ENCODE results near the gene GLB1L3.

GLB1L3 gene

DNA sequence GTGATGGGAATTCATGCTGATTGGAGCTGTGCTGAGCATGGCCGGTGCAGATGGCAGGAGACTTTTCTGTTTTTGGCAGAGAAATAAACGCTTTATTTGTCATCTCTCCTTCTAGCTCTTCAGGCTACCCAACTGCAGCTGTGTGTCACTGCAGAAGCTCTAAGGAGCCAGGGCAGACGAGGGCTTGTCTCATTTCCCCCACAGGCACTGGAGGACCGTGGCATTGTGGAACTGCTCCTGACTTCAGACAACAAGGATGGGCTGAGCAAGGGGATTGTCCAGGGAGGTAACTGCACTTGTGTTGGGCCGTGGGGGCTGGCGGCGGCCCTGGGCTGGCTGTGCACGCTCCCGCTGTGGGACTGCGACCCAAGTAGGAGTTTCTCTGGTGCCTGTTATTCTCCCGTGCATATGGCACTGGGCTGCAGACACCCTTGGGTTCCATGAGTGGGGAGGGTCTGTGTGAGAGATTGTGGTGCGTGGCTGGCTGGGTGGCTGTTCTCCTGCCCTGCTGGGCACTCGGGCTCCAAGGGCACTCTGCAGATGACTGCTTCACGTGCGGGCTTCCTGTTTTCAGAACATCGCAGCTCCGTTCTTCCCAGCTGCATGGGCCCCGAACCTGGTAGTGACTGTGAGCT, 82.8 kb downstream of the GLB1L3 start:
- Histone ChIP-seq H3K36me3 (ENCODE audit: control insufficient read depth, insufficient read depth, low read length) (no peaks in the 10 kb centered on the region), H3K27ac (ENCODE audit: insufficient read depth, low read length, poor library complexity, severe bottlenecking) (no peak overlapping the region), H3K27me3 (replicated peaks; ENCODE audit: control insufficient read depth, insufficient read depth, low read length, poor library complexity, severe bottlenecking) (no peaks in the 10 kb centered on the region), H3K4me1 (ENCODE audit: control insufficient read depth, insufficient read depth, low read length, poor library complexity, severe bottlenecking) (no peaks in the 10 kb centered on the region), H3K9me3 (ENCODE audit: control insufficient read depth, low read length) (no peaks in the 10 kb centered on the region), H3K4me3 (ENCODE audit: insufficient read depth, low read depth, low read length, poor library complexity, severe bottlenecking) (no peak overlapping the region)
- no peak for DNase-seq

DNA sequence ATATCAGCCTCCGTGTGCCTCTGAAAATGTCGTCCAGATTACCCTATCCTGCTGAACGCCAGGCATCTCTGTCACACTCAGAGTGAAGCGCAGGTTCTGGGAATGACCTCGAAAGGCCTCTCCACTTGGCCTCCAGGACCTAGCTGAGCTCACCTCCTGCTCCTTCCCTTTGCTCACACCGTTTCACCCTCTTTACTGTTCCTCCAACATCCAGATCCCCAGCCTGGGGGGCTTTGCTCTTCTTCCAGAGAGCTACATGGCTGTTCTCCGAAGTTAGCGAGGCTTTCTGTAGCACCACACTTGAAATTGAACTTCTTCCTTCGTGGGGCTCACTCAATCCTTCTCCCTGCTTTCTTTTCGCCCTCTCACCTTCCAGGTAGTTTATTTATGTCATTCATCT, 83.5 kb downstream of the GLB1L3 start:
- Histone ChIP-seq H3K4me3 (ENCODE audit: insufficient read depth, low read depth, low read length, poor library complexity, severe bottlenecking) (no peak overlapping the region), H3K4me1 (ENCODE audit: control insufficient read depth, insufficient read depth, low read length, poor library complexity, severe bottlenecking) (no peaks in the 10 kb centered on the region), H3K9me3 (ENCODE audit: control insufficient read depth, low read length) (no peaks in the 10 kb centered on the region), H3K27me3 (replicated peaks; ENCODE audit: control insufficient read depth, insufficient read depth, low read length, poor library complexity, severe bottlenecking) (no peaks in the 10 kb centered on the region), H3K27ac (ENCODE audit: insufficient read depth, low read length, poor library complexity, severe bottlenecking) (no peak overlapping the region), H3K36me3 (ENCODE audit: control insufficient read depth, insufficient read depth, low read length) (no peaks in the 10 kb centered on the region)
- DNase-seq = no peak

DNA sequence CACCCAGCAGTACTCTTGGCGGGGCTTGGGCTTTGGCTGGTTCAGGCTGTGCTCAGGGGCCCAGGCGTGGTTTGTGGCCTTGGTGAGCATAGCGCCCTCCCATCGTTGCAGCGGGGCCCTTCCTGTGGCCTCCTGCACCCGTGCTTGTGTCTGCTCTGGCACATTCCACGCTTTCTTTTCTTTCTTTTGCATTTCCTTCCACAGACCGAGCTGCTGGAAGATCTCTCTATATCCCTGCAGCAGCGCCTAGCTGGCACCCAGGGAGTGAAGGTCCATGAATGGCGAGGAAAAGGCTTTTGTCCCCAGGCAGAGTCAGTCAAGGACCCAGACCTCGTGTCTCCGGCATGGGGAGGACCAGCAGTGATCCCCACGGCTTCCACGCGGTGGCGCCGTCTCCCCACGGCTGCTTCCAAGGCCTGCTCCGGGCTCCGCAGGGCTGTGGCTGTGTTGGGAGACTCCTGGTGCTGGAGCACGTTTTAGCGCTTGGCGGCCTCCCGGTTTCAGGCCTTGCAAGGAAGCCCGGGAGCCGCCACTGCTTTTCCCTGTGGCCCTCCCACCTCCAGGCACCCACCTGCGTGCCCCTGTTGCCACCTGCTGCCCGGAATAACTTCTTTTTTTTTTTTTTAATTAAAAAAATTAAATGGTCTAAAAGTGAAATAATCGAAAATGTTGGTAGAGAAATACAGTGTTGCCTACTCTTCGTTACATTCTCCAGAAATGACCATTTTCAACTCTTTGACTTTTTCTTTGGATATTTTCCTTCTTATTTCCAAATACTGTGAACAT, 84.1 kb downstream of the GLB1L3 start:
- no peaks in the 10 kb centered on the region for H3K36me3 ChIP-seq (ENCODE audit: control insufficient read depth, insufficient read depth, low read length)
- DNase-seq = peak; percentile 33 to 48 (median 36)
- H3K4me3 ChIP-seq (ENCODE audit: insufficient read depth, low read depth, low read length, poor library complexity, severe bottlenecking) = no peak overlapping the region
- no peak overlapping the region for H3K27ac ChIP-seq (ENCODE audit: insufficient read depth, low read length, poor library complexity, severe bottlenecking)
- H3K9me3 ChIP-seq (ENCODE audit: control insufficient read depth, low read length) = no peaks in the 10 kb centered on the region
- H3K27me3 ChIP-seq (replicated peaks; ENCODE audit: control insufficient read depth, insufficient read depth, low read length, poor library complexity, severe bottlenecking) = no peaks in the 10 kb centered on the region
- no peaks in the 10 kb centered on the region for H3K4me1 ChIP-seq (ENCODE audit: control insufficient read depth, insufficient read depth, low read length, poor library complexity, severe bottlenecking)

DNA sequence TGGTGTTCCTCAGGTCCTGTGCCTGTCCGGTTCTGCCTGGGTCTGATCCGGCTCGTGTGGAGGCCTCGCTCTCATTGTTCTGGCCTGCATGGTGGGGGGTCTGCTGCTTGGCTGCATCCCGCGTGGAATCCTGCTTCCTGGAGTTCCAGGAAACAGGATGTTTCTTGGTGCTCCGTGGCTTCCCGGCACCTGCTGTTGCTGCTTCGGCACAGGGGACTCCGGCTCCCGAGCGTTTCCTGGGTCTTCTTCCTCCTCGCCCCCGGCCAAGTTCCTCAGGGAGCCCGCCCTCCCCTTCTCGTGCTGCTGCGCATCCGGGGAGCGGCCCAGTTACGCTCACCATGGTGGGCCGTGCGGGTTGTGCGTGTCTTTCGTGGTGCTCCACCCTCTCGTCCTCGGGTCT, 85.5 kb downstream of the GLB1L3 start:
- Histone ChIP-seq H3K9me3 (ENCODE audit: control insufficient read depth, low read length) (no peaks in the 10 kb centered on the region), H3K27me3 (replicated peaks; ENCODE audit: control insufficient read depth, insufficient read depth, low read length, poor library complexity, severe bottlenecking) (no peaks in the 10 kb centered on the region), H3K4me1 (ENCODE audit: control insufficient read depth, insufficient read depth, low read length, poor library complexity, severe bottlenecking) (no peaks in the 10 kb centered on the region), H3K36me3 (ENCODE audit: control insufficient read depth, insufficient read depth, low read length) (no peaks in the 10 kb centered on the region), H3K4me3 (ENCODE audit: insufficient read depth, low read depth, low read length, poor library complexity, severe bottlenecking) (no peak overlapping the region), H3K27ac (ENCODE audit: insufficient read depth, low read length, poor library complexity, severe bottlenecking) (no peak overlapping the region)
- DNase-seq = no peak

DNA sequence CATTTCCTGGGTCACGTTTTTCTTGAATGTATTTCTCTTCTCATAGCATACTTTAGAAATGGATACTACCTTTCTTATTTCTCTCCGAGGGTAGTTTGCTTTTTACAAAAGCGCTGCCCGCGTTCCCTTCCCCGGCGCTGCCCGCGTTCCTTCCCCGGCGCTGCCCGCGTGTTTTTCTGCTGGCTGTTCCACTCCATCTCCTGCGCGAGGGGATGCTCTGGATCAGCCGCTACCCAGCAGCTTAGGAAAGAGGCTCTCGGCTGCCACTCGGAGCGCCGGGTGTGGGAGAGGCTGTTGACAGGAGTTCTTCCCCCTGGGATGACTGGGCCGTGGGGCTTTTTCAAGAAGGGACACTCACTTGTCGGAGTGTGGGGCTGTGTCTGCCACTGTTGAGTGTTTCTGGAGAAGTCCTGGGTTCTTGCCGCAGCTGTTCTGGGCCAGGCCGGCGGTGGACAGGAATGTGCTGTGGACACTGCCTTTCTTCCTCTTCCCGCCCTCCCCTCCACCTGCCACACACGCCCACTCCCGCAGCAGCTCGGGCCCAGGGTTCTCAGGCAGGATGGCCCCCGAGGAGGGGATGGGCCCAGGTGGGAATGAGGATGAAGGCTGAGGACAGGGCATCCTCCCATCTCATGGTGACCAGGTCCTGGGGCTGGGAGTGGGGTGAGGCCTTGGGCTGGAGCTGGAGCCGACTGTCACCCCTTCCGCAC, 86.2 kb downstream of the GLB1L3 start:
- H3K4me1 ChIP-seq (ENCODE audit: control insufficient read depth, insufficient read depth, low read length, poor library complexity, severe bottlenecking) = no peaks in the 10 kb centered on the region
- H3K4me3 ChIP-seq (ENCODE audit: insufficient read depth, low read depth, low read length, poor library complexity, severe bottlenecking) = no peak overlapping the region
- no peak overlapping the region for H3K27ac ChIP-seq (ENCODE audit: insufficient read depth, low read length, poor library complexity, severe bottlenecking)
- no peaks in the 10 kb centered on the region for H3K27me3 ChIP-seq (replicated peaks; ENCODE audit: control insufficient read depth, insufficient read depth, low read length, poor library complexity, severe bottlenecking)
- H3K9me3 ChIP-seq (ENCODE audit: control insufficient read depth, low read length) = no peaks in the 10 kb centered on the region
- H3K36me3 ChIP-seq (ENCODE audit: control insufficient read depth, insufficient read depth, low read length) = no peaks in the 10 kb centered on the region
- no peak for DNase-seq

DNA sequence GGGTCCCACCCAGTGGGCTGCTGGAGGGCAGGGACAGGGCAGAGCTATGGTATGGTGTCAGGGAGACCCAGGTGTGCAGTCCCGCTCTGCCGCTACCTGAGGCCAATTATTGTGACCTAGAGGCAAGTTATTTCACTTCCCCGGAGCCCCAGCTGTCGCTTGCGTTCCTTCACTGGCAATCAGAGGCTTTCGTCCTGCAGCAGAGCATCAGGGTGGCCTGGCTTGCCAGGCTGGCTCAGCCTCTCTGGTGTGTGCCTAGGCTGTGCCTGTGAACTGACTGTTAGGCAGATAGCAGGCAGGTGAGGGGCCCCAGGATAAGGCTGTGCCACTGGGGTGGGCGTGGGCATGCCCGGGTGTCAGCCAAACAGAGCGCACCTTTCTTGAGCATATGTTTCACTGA, 87.0 kb downstream of the GLB1L3 start:
- Histone ChIP-seq H3K4me1 (ENCODE audit: control insufficient read depth, insufficient read depth, low read length, poor library complexity, severe bottlenecking) (no peaks in the 10 kb centered on the region), H3K27me3 (replicated peaks; ENCODE audit: control insufficient read depth, insufficient read depth, low read length, poor library complexity, severe bottlenecking) (no peaks in the 10 kb centered on the region), H3K9me3 (ENCODE audit: control insufficient read depth, low read length) (no peaks in the 10 kb centered on the region), H3K4me3 (ENCODE audit: insufficient read depth, low read depth, low read length, poor library complexity, severe bottlenecking) (no peak overlapping the region), H3K27ac (ENCODE audit: insufficient read depth, low read length, poor library complexity, severe bottlenecking) (no peak overlapping the region), H3K36me3 (ENCODE audit: control insufficient read depth, insufficient read depth, low read length) (no peaks in the 10 kb centered on the region)
- DNase-seq = no peak

DNA sequence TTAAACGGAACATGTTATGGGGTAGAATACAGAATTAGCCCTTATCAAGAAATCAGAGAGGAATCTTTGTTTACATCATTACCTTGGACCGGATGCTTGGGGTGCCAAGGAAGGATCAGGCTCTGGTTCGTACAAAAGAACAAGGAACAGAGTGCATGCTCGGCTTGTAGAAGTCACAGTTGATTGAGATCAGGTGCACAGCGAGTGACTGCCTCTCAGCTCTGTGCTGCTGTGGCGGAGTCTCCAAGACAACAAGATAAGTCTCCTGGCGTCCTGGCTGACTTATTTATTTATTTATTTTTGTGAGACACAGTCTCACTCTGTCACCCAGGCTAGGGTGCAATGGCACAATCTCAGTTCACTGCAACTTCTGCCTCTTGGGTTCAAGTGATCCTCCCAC, 87.4 kb downstream of the GLB1L3 start:
- Histone ChIP-seq H3K9me3 (ENCODE audit: control insufficient read depth, low read length) (no peaks in the 10 kb centered on the region), H3K4me1 (ENCODE audit: control insufficient read depth, insufficient read depth, low read length, poor library complexity, severe bottlenecking) (no peaks in the 10 kb centered on the region), H3K4me3 (ENCODE audit: insufficient read depth, low read depth, low read length, poor library complexity, severe bottlenecking) (no peak overlapping the region), H3K27me3 (replicated peaks; ENCODE audit: control insufficient read depth, insufficient read depth, low read length, poor library complexity, severe bottlenecking) (no peaks in the 10 kb centered on the region), H3K36me3 (ENCODE audit: control insufficient read depth, insufficient read depth, low read length) (no peaks in the 10 kb centered on the region), H3K27ac (ENCODE audit: insufficient read depth, low read length, poor library complexity, severe bottlenecking) (no peak overlapping the region)
- DNase-seq = no peak

DNA sequence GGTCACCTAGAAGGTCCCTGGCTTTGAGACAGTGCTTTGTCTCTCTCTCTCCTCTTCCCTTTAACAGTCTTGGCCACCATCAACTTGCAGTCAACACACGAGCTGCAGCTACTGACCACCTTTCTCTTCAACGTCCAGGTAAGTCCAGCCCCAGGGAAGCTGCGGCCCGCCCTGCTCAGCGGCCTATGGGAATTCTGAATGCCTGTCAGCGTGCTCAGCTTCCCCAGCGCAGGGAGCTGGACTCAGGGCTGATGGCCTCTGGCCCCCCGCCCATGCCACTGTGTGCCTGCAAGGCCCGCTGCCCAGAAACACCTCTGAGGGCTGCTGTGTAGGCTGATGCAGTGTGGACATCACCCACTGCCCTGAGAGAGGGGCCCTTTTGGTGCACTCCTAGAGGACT, 88.1 kb downstream of the GLB1L3 start:
- DNase-seq = no peak
- no peak overlapping the region for H3K27ac ChIP-seq (ENCODE audit: insufficient read depth, low read length, poor library complexity, severe bottlenecking)
- no peaks in the 10 kb centered on the region for H3K4me1 ChIP-seq (ENCODE audit: control insufficient read depth, insufficient read depth, low read length, poor library complexity, severe bottlenecking)
- no peaks in the 10 kb centered on the region for H3K27me3 ChIP-seq (replicated peaks; ENCODE audit: control insufficient read depth, insufficient read depth, low read length, poor library complexity, severe bottlenecking)
- H3K36me3 ChIP-seq (ENCODE audit: control insufficient read depth, insufficient read depth, low read length) = no peaks in the 10 kb centered on the region
- no peaks in the 10 kb centered on the region for H3K9me3 ChIP-seq (ENCODE audit: control insufficient read depth, low read length)
- H3K4me3 ChIP-seq (ENCODE audit: insufficient read depth, low read depth, low read length, poor library complexity, severe bottlenecking) = no peak overlapping the region

DNA sequence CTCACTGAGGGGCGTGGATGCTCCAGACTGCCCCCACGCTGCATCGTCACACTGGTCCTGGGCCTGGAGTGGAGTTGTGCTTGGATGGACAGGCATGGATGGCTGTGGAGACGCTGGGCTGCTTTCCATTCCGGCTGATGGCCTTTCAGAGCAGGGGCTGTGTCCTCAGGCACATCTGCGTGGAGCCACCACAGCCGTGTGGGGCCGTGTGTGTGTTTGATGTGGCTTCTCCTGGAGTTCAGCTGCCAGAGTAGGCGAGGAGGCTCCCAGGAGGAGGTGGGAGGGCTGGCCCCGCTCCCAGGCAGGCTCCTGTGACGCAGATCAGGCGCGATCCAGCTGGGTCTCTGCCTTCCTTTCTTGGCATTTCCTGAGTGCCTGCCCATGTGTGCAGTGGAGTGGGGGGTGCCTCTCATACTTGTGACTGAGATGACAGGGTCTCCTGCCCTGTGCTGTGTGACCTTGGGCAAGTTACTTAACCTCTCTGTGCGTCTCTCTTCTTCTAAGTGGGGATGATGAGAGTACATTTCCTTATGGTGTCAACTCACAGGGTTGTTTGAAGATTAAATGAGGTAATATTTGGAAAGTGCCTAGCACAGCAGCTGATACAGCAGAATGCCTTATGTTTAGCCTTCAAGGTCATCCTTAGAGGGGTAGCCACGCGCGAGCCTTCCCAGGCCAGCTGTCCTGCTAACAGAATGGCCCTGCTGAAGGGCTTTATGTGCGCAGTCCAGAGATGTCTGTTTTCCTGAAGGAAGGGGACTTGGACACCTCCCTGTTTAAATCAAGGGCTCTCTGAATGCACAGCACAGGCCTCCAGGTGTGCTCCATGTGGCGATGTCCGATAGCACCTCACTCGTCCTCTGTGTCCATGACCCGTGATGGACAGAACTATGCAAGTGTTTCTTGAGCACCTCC, 89.1 kb downstream of the GLB1L3 start:
- Histone ChIP-seq H3K4me3 (ENCODE audit: insufficient read depth, low read depth, low read length, poor library complexity, severe bottlenecking) (no peak overlapping the region), H3K27me3 (replicated peaks; ENCODE audit: control insufficient read depth, insufficient read depth, low read length, poor library complexity, severe bottlenecking) (no peaks in the 10 kb centered on the region), H3K4me1 (ENCODE audit: control insufficient read depth, insufficient read depth, low read length, poor library complexity, severe bottlenecking) (no peaks in the 10 kb centered on the region), H3K9me3 (ENCODE audit: control insufficient read depth, low read length) (no peaks in the 10 kb centered on the region), H3K27ac (ENCODE audit: insufficient read depth, low read length, poor library complexity, severe bottlenecking) (no peak overlapping the region), H3K36me3 (ENCODE audit: control insufficient read depth, insufficient read depth, low read length) (no peaks in the 10 kb centered on the region)
- no peak for DNase-seq

Measured in effector memory CD4-positive, alpha-beta T cell (primary cell).